Keratinocyte (primary cell): ENCODE data around the gene NOTCH1.

Source experiments
- EZH2 ChIP-seq: IDR thresholded peaks from one replicate; pipeline ENCODE4 v1.6.1; 2012; ENCODE audit warnings: inconsistent platforms, mild to moderate bottlenecking, low read length, moderate library complexity
- TF ChIP-seq, protein P1 (sequence below), 3 experiments: IDR thresholded peaks in 1 of 3; conservative IDR thresholded peaks in 1 of 3; optimal IDR thresholded peaks in 1 of 3; 2 replicates in 2 of 3; 3 replicates in 1 of 3; pipeline versions ENCODE3 to v1.5.1; 2011; ENCODE audit warnings: low read length in 3 of 3, mild to moderate bottlenecking in 3 of 3, moderate library complexity in 2 of 3, control low read depth in 1 of 3, inconsistent platforms in 1 of 3; ENCODE audit not compliant: insufficient read depth in 2 of 3; ENCODE audit errors: extremely low read depth in 1 of 3

- TF ChIP-seq, protein P1, sequence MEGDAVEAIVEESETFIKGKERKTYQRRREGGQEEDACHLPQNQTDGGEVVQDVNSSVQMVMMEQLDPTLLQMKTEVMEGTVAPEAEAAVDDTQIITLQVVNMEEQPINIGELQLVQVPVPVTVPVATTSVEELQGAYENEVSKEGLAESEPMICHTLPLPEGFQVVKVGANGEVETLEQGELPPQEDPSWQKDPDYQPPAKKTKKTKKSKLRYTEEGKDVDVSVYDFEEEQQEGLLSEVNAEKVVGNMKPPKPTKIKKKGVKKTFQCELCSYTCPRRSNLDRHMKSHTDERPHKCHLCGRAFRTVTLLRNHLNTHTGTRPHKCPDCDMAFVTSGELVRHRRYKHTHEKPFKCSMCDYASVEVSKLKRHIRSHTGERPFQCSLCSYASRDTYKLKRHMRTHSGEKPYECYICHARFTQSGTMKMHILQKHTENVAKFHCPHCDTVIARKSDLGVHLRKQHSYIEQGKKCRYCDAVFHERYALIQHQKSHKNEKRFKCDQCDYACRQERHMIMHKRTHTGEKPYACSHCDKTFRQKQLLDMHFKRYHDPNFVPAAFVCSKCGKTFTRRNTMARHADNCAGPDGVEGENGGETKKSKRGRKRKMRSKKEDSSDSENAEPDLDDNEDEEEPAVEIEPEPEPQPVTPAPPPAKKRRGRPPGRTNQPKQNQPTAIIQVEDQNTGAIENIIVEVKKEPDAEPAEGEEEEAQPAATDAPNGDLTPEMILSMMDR (optimal IDR thresholded peaks at IDR 0.05 in 1 of 3, IDR thresholded peaks at IDR 0.05 in 1 of 3, conservative IDR thresholded peaks at IDR 0.05 in 1 of 3; ENCODE audit: extremely low read depth in 1 of 3, insufficient read depth in 2 of 3, low read length in 3 of 3) = no peak
- no peak for TF ChIP-seq EZH2
Measured at GRCh38 chr9:136557036-136557435, 11.2 kb upstream of the NOTCH1 start.
